Measurements from ENCODE around the gene ATP4B.
A peak's percentile ranks its signal among the peaks of the same experiment; 100 is the strongest.
"Not testable (repeated sequence)": the region's sequence is repeated elsewhere in the genome, so short reads cannot be mapped to it uniquely, and the experiment has no call there.

ATP4B gene

DNA sequence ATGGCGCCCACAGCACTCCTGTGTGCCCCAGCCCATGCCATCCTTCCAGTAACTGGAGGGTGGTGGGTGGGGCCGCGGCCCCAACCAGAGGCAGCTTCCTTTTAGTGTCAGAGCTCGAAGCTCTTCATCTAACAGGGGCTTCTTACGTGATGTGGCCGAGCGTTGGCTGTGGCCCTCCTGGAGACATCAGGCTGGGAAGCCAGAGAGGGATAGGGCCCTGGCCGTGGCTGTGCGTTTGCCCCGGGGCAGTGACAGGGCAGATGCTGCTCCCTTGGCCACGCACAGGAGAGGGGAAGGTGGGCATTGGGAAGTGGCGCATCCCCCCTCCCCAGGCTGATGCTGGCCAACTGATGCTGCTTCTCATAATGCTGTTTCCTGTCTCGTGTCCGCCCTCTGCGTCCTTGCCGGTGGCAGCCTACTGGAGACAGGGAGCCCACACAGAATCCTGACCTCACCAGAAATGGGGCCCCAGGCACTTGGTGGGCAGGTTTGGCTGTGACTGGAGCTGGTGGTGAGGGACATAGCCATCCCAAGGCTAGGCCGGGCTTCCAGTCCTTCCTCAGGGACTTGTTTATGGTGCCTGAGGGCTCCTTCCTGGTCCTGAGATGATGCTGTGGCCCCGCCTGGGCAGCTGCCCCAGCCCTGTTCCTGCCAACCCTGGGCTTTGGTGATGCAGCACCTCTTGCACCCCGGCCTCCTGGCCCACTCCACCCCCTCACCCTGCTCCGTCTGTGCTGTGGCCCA, 34.3 kb downstream of the ATP4B start:
- no peak for DNase-seq

GRCh38 chr13:113622791-113623490, 35.1 kb downstream of the ATP4B start:
- DNase-seq: no peak

- DNase-seq: not testable (repeated sequence)
These were observed 35.9 kb downstream of the ATP4B start for GRCh38 chr13:113621986-113622550.

DNA sequence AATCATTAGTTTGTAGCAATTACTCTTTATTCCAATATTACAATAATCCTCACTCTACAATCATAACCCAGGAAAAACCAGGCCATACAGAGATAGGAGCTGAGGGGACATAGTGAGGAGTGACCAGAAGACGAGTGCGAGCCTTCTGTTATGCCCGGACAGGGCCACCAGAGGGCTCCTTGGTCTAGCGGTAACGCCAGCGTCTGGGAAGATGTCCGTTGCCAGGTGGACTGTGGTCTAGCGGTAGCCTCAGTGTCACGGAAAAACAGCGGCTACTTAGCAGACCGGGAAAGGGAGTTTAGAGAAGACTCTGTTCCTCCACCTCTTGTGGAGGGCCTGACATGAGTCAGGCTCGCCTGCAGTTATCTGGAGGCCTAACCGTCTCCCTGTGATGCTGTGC, 36.5 kb downstream of the ATP4B start:
- DNase-seq: not testable (repeated sequence)

- DNase-seq: no peak
These were observed 37.0 kb downstream of the ATP4B start for GRCh38 chr13:113621046-113621445.

GRCh38 chr13:113620036-113620796, 37.8 kb downstream of the ATP4B start:
- DNase-seq: no peak

DNA sequence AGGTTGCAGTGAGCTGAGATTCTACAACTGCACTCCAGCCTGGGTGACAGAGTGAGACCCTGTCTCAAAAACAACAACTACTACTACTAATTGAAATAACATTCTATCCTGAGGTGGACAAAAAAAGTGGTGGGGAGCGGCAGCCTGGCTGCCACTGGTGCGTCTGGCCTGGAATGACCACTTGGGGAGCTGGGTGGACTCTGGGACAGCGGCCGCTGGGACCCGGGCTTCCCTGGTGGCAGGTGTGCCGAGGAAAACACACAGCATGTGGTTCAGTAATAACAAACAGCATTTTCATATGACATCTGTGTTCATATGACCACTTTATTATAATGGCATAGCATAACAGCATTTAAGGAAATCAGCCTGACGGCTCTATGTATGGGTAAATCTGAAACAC, 39.5 kb downstream of the ATP4B start:
- no peak for DNase-seq

DNA sequence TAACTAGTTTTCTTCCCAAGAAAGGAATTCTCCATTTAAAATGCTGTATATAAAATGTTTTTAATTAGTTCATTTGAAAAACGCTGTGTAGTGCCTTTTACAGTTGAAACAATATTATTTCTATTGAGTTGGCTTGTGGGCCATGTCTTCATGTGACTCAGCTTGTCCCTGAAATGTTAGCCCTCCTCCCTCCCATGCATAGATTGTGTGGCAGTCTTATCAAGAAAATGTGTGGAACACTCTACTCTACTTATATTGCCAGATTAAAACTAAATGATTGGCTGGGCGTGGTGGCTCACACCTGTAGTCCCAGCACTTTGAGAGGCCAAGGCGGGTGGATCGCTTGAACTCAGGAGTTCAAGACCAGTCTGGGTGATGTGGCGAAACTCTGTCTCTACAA, 40.0 kb downstream of the ATP4B start:
- DNase-seq: no peak

DNA sequence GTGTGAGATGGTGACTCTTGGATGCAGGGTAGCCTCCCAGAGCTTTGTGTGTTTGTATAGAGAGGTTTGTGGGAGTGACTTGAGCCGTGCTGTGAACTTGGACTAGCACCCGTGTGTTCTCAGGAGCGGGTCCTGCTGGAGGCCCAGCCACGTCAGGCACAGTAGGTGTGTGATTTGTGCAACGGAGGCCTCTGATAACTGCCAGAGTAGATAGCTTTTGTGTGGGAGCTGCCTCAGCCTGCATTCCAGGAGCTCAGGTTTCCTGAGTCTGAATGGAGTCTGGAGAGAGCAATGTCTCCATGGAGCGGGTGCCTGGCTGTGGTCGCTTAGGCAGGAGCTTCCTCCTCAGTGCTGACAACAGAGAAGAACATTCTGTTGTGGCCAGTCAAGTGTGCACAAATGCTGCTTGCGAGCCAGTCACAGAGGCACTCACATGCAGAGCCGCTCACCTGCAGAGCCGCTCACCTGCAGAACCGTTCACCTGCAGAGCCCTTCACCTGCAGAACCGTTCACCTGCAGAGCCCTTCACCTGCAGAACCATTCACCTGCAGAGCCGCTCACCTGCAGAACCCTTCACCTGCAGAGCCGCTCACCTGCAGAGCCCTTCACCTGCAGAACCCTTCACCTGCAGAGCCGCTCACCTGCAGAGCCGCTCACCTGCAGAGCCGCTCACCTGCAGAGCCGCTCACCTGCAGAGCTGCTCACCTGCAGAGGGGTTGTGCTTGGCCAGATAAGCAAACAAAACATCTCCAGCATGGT, 40.8 kb downstream of the ATP4B start:
- DNase-seq: no peak

- DNase-seq: no peak
These were observed 41.6 kb downstream of the ATP4B start for GRCh38 chr13:113616281-113616906.

- no peak for DNase-seq
These were observed 44.1 kb downstream of the ATP4B start for GRCh38 chr13:113613789-113614379.

DNA sequence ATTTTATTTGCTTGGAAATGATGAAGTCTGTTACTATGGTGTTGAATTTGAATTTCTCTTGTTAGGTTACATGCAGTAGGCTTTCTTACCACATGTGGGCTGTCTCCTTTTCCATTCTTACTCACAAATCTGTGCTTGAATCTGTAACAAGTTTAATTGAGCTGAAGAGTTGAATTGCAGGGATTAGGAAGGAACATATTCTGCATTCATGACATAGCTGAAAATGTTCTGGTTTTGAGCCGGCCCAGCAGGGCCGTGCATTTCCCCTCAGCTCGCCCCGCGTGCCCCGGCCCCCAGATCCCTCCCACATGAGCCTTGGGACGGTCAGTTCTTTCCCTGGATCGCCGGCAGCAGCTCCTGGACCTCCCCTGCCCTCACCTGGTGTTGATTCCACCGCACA, 45.4 kb downstream of the ATP4B start:
- DNase-seq: no peak

- DNase-seq: no peak
These were observed 46.0 kb downstream of the ATP4B start for GRCh38 chr13:113611996-113612395.

- DNase-seq: no peak
These were observed 47.7 kb downstream of the ATP4B start for GRCh38 chr13:113610266-113610665.

- DNase-seq: no peak
These were observed 48.4 kb downstream of the ATP4B start for GRCh38 chr13:113609616-113610015.

GRCh38 chr13:113608967-113609533, 48.9 kb downstream of the ATP4B start:
- DNase-seq: no peak

GRCh38 chr13:113607889-113608635, 49.9 kb downstream of the ATP4B start:
- no peak for DNase-seq

DNA sequence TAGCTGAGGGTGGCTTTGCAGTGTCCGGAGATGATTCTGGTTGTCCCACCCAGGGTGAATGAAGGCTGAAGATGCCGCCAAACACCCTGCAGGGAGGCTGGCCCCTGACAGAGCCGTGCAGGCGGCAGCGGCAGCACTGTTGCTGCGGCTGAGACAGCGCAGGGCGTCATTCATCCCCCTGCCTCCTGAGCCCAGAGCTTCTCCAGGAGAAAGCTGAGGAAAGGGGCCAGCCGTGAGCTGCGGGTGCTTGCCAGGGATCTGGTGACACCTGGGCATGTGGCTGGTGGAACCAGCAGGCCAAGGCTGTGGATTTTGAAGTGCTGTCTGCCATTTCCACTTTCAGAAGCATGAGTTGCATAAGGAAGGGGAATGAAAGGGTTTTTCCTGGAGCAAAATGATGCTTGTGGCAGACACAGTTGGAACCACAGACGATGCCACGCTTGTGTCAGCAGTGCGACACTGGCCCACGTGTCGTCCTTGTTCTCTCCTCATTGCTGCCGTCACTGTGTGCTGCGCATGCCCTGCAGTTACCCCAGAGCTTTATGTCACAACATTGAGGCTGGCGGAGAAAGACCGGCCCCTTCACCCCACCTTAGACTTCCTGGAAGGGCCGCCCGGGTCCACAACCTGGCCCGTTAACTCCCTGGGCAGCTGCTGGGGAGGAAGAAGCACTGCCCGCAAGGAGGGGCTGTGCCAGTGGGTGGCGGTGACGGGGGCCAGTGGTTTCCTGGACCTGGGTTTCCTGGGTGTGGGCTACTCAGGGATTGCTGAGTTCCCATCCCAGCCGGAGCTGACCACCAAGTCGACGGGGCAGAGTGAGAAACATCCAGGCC, 50.7 kb downstream of the ATP4B start:
- DNase-seq: peak; percentile 9

DNA sequence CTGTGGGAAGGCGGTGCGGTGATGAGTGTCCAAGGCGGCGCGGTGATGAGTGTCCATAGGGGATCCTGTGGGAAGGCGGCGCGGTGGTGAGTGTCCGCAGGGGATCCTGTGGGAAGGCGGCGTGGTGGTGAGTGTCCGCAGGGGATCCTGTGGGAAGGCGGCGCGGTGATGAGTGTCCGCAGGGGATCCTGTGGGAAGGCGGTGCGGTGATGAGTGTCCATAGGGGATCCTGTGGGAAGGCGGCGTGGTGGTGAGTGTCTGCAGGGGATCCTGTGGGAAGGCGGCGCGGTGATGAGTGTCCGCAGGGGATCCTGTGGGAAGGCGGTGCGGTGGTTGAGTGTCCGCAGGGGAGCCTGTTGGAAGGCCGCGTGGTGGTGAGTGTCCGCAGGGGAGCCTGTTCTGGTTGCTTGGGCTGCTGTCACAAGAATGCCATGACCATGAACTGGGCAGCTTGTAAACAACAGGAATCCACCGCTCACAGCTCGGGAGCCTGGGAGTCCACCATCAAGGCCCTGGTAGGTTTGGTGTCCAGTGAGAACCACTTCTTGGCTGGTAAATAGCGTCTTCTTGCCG, 52.0 kb downstream of the ATP4B start:
- no peak for DNase-seq
